Stimulated activated CD8-positive, alpha-beta memory T cell treated with anti-CD3 and anti-CD28 coated beads, Interleukin-7, amount 100 ng/mL, for 4 hours (primary cell): Measurements from ENCODE around the gene MPHOSPH10.
A peak's percentile ranks its signal among the peaks of the same experiment; 100 is the strongest.
"Not testable (repeated sequence)": the region's sequence is repeated elsewhere in the genome, so short reads cannot be mapped to it uniquely, and the experiment has no call there.

Experiments
- DNase-seq, 2 donors: peaks; one replicate each; pipeline ENCODE4 v3.0.0-alpha.2; 2020; ENCODE audit warnings: low read depth in 2 of 2

Gene MPHOSPH10

GRCh38 chr2:71130152-71130904 is at the start of gene MPHOSPH10, which contains the start of gene MCEE:
Gene MPHOSPH10, plus strand, starts transcription at chr2:71130634. Its CDS starts 32 bp downstream, at chr2:71130666.
Gene MCEE, minus strand, starts transcription at chr2:71130229. Its CDS starts 10 bp downstream, at chr2:71130219.
- DNase-seq, result peak; percentile 78 to 84

GRCh38 chr2:71082402-71083252 is 47.8 kb upstream of the MPHOSPH10 start:
- DNase-seq, result peak in 1 of 2 donors; percentile 17

- not testable (repeated sequence) for DNase-seq
Measured at GRCh38 chr2:71083297-71083696, 47.1 kb upstream of the MPHOSPH10 start.

GRCh38 chr2:71083752-71084312 is 46.6 kb upstream of the MPHOSPH10 start:
- not testable (repeated sequence) for DNase-seq

- DNase-seq, result not testable (repeated sequence)
Measured at GRCh38 chr2:71085325-71086003, 45.0 kb upstream of the MPHOSPH10 start.

GRCh38 chr2:71089475-71089874 is 41.0 kb upstream of the MPHOSPH10 start:
- not testable (repeated sequence) for DNase-seq

- not testable (repeated sequence) for DNase-seq
Measured at GRCh38 chr2:71091808-71092207, 38.6 kb upstream of the MPHOSPH10 start.

GRCh38 chr2:71092491-71093260 is 37.8 kb upstream of the MPHOSPH10 start:
- DNase-seq, result not testable (repeated sequence)

- DNase-seq, result peak; percentile 12 to 26
Measured at GRCh38 chr2:71100195-71100964, 30.1 kb upstream of the MPHOSPH10 start.

GRCh38 chr2:71101656-71102055 is 28.8 kb upstream of the MPHOSPH10 start:
- DNase-seq, result no peak

GRCh38 chr2:71102981-71103681 is 27.3 kb upstream of the MPHOSPH10 start:
- DNase-seq, result no peak

- DNase-seq, result no peak
Measured at GRCh38 chr2:71103809-71104208, 26.6 kb upstream of the MPHOSPH10 start.

- not testable (repeated sequence) for DNase-seq
Measured at GRCh38 chr2:71106463-71106862, 24.0 kb upstream of the MPHOSPH10 start.

- no peak for DNase-seq
Measured at GRCh38 chr2:71108091-71108490, 22.3 kb upstream of the MPHOSPH10 start.

- no peak for DNase-seq
Measured at GRCh38 chr2:71113843-71114242, 16.6 kb upstream of the MPHOSPH10 start.

GRCh38 chr2:71117063-71117462 is 13.4 kb upstream of the MPHOSPH10 start:
- DNase-seq, result no peak

- DNase-seq, result no peak
Measured at GRCh38 chr2:71120195-71120594, 10.2 kb upstream of the MPHOSPH10 start.

GRCh38 chr2:71121479-71121878 is 9.0 kb upstream of the MPHOSPH10 start:
- no peak for DNase-seq
